ENCODE measurements around the gene DGKG.

DNA sequence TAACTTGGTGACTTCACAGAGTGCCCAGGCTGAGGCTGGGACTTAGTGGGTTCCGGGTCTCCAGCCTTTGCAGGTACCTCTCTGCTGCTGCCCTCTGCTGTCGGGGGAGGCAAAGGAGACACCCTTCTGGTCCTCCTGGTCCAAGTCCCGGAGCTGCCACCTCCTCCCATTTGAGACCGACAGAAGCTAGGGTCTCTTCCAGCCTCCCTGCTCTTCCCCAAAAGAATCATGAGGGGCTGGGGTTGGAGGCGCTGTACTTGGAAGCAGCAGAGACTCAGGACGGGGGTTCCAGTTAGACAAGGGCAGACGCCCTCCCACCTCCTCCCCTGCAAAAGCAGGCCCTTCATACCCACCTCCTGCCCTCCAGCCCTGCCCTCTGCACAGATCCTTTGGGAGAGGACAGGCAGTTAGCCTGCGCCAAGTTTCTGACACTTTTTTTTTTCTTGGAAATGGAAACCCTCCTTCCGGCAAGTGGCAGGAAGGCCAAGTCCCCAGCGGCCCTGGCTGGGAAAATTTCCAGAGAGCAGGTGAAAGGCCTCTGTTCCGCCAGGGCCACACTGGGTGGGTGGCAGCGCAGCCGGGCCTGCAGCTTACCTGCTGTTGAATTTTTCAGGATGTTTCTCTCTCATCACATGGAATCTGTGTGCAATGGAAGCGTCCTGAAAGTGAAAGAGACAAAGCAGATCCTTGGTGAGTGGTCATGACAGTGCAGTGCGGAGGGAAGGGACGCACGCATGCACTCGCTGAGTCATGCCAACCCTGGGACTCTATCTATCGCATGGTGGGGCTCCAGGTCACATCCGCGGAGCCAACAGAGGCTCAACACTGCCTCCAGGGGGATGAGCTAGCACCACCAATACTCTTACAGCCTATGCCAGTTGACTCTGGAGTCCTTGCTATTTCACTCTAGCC is 119.9 kb downstream of the DGKG start:
- TF ChIP-seq CTCF (IDR thresholded peaks at IDR 0.05) (peak; percentile 26 to 51 (median 35)), POLR2A (IDR thresholded peaks at IDR 0.05) (no peak)

All from testis (tissue), 2 donors.